Brain microvascular endothelial cell (primary cell): ENCODE results near the gene ZDHHC12.

Experiments used
- DNase-seq: peaks from one replicate; pipeline ENCODE4 v3.0.0-alpha.2; 2020
- H3K27ac ChIP-seq: fragments of 250-450 bp; sonication (Bioruptor Pico); 2 replicates; pipeline ENCODE4 v1.5.1; 2020; ENCODE audit warnings: mild to moderate bottlenecking, moderate library complexity
- H3K27me3 ChIP-seq: fragments of 250-450 bp; sonication (Bioruptor Pico); replicated peaks from 2 replicates; pipeline ENCODE4 v1.5.1; 2020; ENCODE audit warnings: mild to moderate bottlenecking
- H3K36me3 ChIP-seq: fragments of 250-450 bp; sonication (Bioruptor Pico); replicated peaks from 2 replicates; pipeline ENCODE4 v1.5.1; 2020; ENCODE audit warnings: mild to moderate bottlenecking
- H3K4me3 ChIP-seq: 2 replicates; pipeline ENCODE4 v1.5.1; 2011; ENCODE audit warnings: low read depth, mild to moderate bottlenecking, control low read depth, low read length, moderate library complexity
- in situ Hi-C: cut with HindIII; loops from 2 replicates; pipeline ENCODE4 v1.10.0; 2017; ENCODE audit warnings: low sequenced_read_pairs, low pct_ligation_motif_present
- TF ChIP-seq, protein P1 (sequence below): IDR thresholded peaks from 2 replicates; pipeline ENCODE4 v1.5.1; 2011; ENCODE audit warnings: low read depth, mild to moderate bottlenecking, moderate library complexity, low read length, control low read depth, inconsistent platforms; ENCODE audit errors: missing control alignments

Gene ZDHHC12

DNA sequence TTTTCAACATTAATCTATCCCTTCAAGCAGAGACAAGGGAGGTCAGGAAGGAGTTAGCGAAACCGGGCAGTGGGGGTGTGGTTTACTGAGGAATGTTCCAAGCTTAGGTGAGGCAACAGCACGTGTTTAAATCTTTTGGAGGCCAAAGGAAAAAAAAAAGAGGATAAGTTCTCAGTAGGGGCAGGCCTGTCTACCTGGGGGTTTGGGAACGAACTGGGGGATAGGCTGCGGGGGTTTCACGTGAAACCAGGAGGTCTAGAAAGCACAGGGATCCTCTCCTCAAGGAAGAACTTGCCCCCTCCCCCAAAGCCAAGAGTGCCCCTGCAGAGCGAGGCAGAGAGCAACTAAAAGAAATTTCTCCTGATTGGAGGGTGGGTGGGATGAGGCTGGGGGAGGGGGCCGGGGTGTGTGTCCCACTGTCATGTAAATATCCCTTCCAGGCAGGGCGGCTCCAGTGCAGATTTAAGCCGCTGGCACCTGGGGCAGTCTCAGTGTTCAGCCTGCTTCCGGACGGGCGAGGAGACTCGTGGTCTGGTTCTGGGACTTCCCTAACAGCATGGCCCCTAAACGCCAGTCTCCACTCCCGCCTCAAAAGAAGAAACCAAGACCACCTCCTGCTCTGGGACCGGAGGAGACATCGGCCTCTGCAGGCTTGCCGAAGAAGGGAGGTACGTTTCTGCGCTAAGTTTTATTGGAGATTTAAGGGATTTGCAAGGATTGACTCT, 40.4 kb downstream of the ZDHHC12 start:
- TF ChIP-seq, protein P1, sequence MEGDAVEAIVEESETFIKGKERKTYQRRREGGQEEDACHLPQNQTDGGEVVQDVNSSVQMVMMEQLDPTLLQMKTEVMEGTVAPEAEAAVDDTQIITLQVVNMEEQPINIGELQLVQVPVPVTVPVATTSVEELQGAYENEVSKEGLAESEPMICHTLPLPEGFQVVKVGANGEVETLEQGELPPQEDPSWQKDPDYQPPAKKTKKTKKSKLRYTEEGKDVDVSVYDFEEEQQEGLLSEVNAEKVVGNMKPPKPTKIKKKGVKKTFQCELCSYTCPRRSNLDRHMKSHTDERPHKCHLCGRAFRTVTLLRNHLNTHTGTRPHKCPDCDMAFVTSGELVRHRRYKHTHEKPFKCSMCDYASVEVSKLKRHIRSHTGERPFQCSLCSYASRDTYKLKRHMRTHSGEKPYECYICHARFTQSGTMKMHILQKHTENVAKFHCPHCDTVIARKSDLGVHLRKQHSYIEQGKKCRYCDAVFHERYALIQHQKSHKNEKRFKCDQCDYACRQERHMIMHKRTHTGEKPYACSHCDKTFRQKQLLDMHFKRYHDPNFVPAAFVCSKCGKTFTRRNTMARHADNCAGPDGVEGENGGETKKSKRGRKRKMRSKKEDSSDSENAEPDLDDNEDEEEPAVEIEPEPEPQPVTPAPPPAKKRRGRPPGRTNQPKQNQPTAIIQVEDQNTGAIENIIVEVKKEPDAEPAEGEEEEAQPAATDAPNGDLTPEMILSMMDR = no peak
- no peak for DNase-seq

DNA sequence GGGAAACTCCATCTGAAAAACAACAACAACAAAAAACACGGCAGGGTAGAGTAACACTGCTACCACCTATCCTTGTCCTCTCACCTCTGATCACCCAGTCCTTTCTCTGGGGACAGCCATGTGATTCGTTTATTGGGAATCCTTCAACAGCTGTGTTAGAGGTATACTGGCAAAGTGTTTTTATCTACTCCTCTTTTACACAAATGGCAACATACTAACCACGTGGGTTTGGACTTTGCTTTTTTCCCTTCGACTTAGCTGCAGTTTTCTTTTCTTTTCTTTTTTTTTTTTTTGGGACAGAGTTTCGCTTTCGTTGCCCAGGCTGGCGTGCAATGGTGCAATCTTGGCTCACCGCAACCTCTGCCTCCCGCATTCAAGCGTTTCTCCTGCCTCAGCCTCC, 46.1 kb downstream of the ZDHHC12 start:
- Histone ChIP-seq H3K36me3 (no peaks in the 10 kb centered on the region), H3K27me3 (no peaks in the 10 kb centered on the region), H3K4me3 (no peak overlapping the region), H3K27ac (no peak overlapping the region)
- TF ChIP-seq, protein P1 = no peak
- DNase-seq = no peak
- in situ Hi-C loops = no loop called here

More for the DNA sequence above, 40.4 kb downstream of the ZDHHC12 start:
- no peaks in the 10 kb centered on the region for H3K36me3 ChIP-seq
- peak overlapping the region; percentile 82 for H3K4me3 ChIP-seq
- peak overlapping the region; percentile 53 for H3K27ac ChIP-seq
- no peaks in the 10 kb centered on the region for H3K27me3 ChIP-seq
- in situ Hi-C loops = no loop called here

DNA sequence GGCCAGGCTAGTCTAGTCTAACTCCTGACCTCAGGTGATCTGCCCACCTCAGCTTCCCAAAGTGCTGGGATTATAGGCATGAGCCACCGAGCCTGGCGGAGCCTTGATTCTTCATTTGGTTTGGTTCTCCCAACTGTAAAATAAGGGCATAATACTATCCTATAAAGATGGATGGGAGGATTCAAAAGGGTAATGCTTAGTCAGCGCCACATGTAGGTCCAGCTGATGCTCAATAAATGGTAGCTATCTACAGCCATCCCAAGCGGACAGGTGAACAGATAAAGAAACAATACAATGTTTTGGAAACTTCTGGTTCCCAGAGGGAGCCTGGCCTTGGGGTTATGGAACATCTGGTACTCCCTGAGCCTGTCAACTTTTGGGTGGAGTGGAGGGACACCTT, 48.5 kb downstream of the ZDHHC12 start:
- Histone ChIP-seq H3K27me3 (no peaks in the 10 kb centered on the region), H3K4me3 (no peak overlapping the region), H3K27ac (no peak overlapping the region), H3K36me3 (no peaks in the 10 kb centered on the region)
- no peak for DNase-seq
- TF ChIP-seq, protein P1 = no peak
- in situ Hi-C loops = no loop called here
